Measurements from ENCODE around the gene ACHE.

The ACHE gene

GRCh38 chr7:100884736-100885439, 10.8 kb downstream of the ACHE start:
- DNase-seq (ENCODE audit: low read depth), result peak; percentile 34

- DNase-seq (ENCODE audit: low read depth), result no peak
Observed at GRCh38 chr7:100882785-100883526, 12.7 kb downstream of the ACHE start.

DNA sequence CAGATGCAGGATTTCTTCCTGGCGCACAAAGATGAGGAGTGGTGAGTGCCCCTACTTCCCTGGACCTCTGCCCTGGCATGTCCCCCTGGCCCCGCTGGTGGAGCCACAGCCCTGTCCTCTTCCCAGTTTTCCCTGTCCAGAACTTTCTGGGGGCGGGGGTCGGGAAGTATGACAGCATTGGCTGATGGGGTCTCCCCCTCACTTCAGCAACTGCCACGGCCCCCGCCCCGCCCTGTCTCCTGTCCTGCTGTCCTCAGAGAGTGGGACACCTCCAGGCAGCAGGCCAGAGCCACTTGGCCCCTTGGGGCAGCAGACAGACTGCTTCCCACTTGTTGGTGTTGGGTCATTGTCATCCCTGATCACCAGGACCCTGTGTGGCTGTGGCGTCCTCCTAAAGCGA, 13.5 kb downstream of the ACHE start:
- DNase-seq (ENCODE audit: low read depth), result no peak

DNA sequence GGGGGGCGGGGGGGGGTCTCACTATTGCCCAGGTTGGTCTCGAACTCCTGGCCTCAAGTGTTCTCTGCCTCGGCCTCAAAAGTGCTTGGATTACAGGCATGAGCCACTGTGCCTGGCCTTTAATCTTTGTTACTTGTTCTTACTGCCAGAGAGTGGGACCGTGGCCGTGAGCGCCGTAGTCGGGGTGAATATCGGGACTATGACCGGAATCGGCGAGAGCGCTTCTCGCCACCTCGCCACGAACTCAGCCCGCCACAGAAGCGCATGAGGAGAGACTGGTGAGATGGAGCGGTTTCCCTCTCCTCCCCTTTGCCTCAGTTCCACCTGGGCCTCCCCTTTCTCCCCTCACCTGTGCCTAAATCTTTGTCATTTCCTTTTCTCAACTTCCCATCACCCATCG, 14.6 kb downstream of the ACHE start:
- DNase-seq (ENCODE audit: low read depth), result no peak

DNA sequence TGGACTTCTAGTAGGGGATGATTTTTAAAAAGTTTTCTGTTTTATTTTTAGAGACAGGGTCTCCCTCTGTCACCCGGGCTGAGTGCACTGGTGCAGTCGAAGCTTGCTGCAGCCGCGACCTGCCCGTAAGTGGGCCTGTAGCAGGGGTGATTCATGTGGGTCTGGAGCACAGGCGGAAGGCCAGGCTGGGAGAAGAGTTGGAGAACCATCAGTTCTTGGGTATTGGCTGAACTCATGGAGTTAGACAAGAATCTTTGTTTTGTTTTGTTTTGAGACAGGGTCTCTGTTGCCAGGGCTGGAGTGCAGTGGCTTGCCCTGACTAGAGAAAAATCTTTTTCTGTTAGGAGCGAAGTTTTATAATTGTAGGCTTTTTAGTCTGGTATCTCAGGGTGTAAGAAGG, 15.0 kb downstream of the ACHE start:
- DNase-seq (ENCODE audit: low read depth), result no peak

DNA sequence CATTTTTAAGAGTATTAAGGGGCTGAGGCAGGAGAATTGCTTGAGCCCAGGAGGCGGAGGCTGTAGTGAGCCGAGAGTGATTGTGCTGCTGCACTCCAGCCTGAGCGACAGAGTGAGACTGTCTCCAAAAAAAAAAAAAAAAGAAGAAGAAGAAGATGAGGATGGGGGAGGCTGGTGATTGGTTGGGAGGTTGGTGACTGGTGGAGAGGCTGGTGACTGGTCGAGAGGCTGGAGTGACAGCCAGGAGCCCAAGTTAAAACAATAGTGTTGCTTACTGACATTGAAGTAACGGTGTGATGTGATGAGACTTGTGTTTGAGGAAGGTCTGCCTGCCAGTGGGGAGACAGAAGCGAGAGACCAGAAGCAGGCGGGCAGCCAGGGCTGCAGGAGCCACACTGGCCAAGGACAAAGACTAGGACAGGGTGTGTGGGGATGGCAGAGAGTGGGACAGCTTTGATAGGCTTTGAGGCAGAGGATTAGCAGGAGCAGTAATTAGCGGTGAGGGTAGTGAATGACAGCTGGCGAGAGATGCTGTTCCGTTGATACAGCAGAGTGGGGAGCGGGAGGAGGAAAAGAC, 15.9 kb downstream of the ACHE start:
- no peak for DNase-seq (ENCODE audit: low read depth)

GRCh38 chr7:100878685-100879084, 17.0 kb downstream of the ACHE start:
- no peak for DNase-seq (ENCODE audit: low read depth)

DNA sequence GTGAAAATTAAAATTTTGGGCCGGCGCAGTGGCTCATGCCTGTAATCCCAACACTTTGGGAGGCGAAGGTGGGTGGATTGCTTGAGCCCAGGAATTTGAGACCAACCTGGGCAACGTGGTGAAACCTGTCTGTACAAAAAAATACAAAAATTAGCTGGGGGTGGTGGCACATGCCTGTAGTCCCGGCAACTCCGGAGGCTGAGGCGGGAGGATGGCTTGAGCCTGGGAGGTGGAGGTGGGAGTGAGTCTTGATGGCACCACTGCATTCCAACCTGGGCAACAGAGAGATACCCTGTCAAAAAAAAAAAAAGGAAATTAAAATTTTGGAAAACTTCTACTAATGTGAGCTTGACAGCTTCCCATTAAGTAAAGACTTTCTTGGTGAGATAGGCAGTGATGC, 17.7 kb downstream of the ACHE start:
- DNase-seq (ENCODE audit: low read depth), result no peak

- DNase-seq (ENCODE audit: low read depth), result no peak
Observed at GRCh38 chr7:100875356-100875751, 20.3 kb downstream of the ACHE start.

DNA sequence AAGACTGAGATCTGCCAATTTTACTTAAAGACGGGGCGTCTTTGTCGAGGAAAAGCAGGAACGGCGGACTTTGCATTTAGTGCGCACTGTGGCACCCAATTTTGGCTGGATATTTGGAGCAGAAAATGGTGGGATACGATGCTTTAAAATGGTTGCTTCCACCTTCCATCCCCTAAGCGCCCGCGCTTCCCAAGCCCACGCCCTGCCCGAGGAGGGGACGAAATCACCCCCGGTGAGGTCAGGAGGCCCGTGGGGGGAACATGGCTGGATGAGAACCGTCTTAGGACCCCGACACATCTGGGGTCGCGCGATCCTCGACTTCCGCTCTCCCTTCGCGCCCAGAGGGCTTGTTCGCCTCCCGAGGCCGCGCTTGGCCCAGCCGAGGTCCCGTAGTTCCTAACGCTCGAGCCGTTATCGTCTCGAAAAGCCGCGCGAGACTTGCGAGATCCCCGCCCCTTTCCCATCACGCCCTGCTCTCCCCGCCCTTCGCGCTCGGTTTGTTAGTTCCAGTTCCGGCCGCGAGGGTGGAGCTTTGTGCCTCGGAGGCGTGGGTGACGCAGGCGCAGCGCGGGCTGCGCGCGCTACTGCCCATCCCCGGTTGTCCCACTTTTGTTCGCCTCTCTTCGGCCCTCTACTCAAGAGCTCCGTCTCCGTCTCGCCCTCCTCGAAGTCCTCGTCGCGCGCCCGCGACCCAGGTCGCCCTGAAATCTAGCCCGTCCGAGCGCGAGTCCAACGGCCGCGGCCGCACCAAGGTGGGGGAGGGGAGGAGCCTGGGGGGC, 20.9 kb downstream of the ACHE start, which contains the start of gene SRRT:
Gene SRRT (plus strand): TSS at position 527 of the 779 bp plus-strand sequence. CDS start 488 bp downstream, outside the sequence.
- DNase-seq (ENCODE audit: low read depth), result peak; percentile 98

DNA sequence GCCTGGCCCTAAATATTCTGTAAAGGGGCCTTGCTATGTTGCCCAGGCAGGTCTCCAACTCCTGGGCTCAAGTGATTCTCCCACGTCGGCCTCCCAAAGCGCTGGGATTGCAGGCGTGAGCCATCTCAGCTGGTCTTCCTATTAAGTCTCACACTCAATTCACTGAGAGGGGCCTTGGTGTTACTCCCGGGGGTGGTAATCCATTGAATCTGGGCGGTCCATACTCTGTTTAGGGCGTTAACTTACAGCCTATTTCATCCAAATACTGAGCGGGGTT, 21.4 kb downstream of the ACHE start:
- DNase-seq (ENCODE audit: low read depth), result no peak

GRCh38 chr7:100873599-100874299, 21.9 kb downstream of the ACHE start:
- DNase-seq (ENCODE audit: low read depth), result no peak

- no peak for DNase-seq (ENCODE audit: low read depth)
Observed at GRCh38 chr7:100867776-100868485, 27.8 kb downstream of the ACHE start.

DNA sequence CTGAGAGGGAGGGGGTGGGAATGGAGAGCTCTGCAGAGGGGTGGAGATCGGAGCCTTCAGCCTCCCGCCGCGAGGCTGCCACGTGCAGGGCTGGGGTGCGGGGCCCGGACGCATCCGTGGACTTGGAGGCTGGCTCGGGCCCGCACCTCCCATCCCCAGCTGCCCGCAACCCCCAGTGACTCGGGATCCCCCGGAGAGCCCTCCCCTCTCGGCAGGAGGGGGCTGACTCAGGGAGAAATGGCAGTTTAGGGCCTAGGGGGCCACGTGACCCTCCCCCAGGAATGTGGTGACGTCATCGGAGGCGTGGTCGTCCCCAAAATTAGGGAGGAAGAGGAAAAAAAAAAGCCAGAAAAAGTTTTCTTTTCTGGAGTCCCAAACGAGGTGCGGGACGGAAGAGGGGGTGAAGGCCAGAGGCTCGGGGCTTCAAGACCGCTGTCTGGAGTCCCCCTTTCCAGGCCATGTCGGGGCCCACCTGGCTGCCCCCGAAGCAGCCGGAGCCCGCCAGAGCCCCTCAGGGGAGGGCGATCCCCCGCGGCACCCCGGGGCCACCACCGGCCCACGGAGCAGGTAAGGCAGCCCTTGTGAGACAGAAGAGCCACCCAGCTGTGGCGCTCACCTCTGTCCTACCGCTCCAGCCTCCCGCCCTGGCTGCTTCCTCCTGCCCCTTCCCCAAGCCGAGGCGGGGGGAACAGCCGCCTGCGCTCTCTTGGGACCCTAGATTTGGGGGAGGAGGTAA, 28.5 kb downstream of the ACHE start, which contains the start of gene TRIP6:
Gene TRIP6 (plus strand): TSS at position 348 of the 736 bp plus-strand sequence. CDS start 111 bp downstream, at position 459.
- DNase-seq (ENCODE audit: low read depth), result no peak

- no peak for DNase-seq (ENCODE audit: low read depth)
Observed at GRCh38 chr7:100866729-100867039, 29.0 kb downstream of the ACHE start.

- no peak for DNase-seq (ENCODE audit: low read depth)
Observed at GRCh38 chr7:100865938-100866728, 29.6 kb downstream of the ACHE start.

GRCh38 chr7:100865372-100865911, 30.2 kb downstream of the ACHE start:
- DNase-seq (ENCODE audit: low read depth), result no peak

DNA sequence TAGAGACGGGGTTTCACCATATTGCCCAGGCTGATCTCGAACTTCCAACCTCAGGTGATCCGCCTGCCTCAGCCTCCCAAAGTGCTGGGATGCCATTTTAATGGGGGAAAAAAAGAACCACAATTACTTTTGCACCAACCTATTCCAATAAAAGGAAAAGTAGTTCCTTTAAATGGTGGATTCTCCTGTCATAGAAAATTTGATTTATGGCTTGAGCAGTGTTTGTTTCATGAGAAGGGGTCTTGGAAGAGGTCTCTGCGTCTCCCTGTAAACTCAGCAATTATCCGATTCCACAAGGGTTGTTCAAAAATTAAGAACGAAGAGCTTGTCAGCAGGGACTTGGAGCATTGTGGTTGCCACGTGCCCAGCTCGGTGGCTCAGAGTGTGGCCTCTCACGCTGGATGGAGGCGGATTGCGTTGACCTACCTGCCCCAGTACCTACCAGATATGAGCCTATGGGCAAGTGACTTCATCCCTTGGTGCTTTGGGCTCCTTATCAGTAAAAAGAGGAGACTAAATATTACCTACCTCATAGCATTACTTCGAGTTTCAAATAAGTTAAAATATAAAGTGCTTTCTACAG, 31.3 kb downstream of the ACHE start:
- DNase-seq (ENCODE audit: low read depth), result no peak

DNA sequence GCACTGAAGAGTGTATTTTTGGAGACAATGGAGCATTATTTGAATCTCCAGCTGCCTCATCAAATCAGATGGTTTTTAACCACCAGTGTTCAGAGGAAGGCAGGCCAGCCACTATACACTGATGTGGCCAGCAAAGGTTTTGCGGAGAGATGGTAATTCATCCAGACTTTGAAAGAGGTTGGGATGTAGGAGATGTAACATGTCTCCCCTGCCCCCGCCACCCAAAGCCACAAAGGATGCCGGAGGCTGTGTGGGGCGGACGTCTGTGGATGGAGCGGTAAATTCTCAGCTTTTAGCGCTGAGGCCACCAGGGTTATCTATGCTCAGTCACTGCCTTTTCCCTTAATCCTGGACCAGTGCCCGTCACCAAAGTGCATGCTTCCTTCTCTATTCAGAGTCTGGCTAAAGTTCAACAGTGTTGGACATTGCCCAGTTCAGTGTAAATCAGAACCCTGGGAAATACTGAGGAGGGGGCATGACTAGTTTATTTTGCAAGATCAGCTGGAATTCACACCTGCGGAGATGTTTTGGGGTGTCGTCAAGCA, 32.2 kb downstream of the ACHE start:
- DNase-seq (ENCODE audit: low read depth), result no peak
